Germinal center (tissue), 1 donor: ENCODE data around the gene GHRH.

Experiments used
- DNase-seq: peaks from one replicate; pipeline ENCODE4 v3.0.0; 2012; ENCODE audit warnings: mixed read lengths, low spot score

GHRH gene

GRCh38 chr20:37261714-37262113 lies at the start of gene GHRH:
Gene GHRH, minus strand, starts transcription at chr20:37261814. Its CDS starts 4,925 bp downstream, at chr20:37256889.
- no peak for DNase-seq

GRCh38 chr20:37310951-37311350 lies 49.3 kb upstream of the GHRH start:
- DNase-seq = no peak

- no peak for DNase-seq
Observed at GRCh38 chr20:37309936-37310590, 48.4 kb upstream of the GHRH start.

GRCh38 chr20:37309290-37309689 lies 47.7 kb upstream of the GHRH start:
- no peak for DNase-seq

GRCh38 chr20:37308086-37309050 lies 46.8 kb upstream of the GHRH start:
- DNase-seq = no peak

GRCh38 chr20:37305839-37306238 lies 44.2 kb upstream of the GHRH start:
- DNase-seq = no peak

GRCh38 chr20:37305079-37305478 lies 43.5 kb upstream of the GHRH start:
- DNase-seq = no peak

- no peak for DNase-seq
Observed at GRCh38 chr20:37303637-37304036, 42.0 kb upstream of the GHRH start.

GRCh38 chr20:37302981-37303380 lies 41.4 kb upstream of the GHRH start:
- DNase-seq = no peak

GRCh38 chr20:37301558-37301957 lies 39.9 kb upstream of the GHRH start:
- DNase-seq = no peak

GRCh38 chr20:37301120-37301519 lies 39.5 kb upstream of the GHRH start:
- DNase-seq = no peak

GRCh38 chr20:37299718-37300528 lies 38.3 kb upstream of the GHRH start:
- no peak for DNase-seq

GRCh38 chr20:37298190-37298939 lies 36.8 kb upstream of the GHRH start:
- DNase-seq = no peak

GRCh38 chr20:37297066-37297736 lies 35.6 kb upstream of the GHRH start:
- no peak for DNase-seq

GRCh38 chr20:37296371-37296770 lies 34.8 kb upstream of the GHRH start:
- no peak for DNase-seq

GRCh38 chr20:37295595-37295994 lies 34.0 kb upstream of the GHRH start:
- DNase-seq = no peak

GRCh38 chr20:37295001-37295400 lies 33.4 kb upstream of the GHRH start:
- DNase-seq = no peak

GRCh38 chr20:37294262-37294981 lies 32.8 kb upstream of the GHRH start:
- no peak for DNase-seq

GRCh38 chr20:37293301-37293943 lies 31.8 kb upstream of the GHRH start:
- DNase-seq = no peak

- DNase-seq = no peak
Observed at GRCh38 chr20:37291724-37292126, 30.1 kb upstream of the GHRH start.
